ENCODE results near the gene HSD17B2. TPM values are rescaled to one million over a fixed set of nuclear protein-coding genes. Genes with fewer than 3 reads are reported as not detected.

Gene HSD17B2
- total and polyA plus RNA-seq, 4 donors, result 47.7 to 126 (median 103) TPM

GRCh38 chr16:82013139-82013538 is 21.9 kb upstream of the HSD17B2 start:
- Histone ChIP-seq H3K9ac (ENCODE audit: low read depth in 1 of 2, low read length in 2 of 2) (no peak overlapping the region), H3K27ac (ENCODE audit: low read depth in 1 of 2, low read length in 2 of 2) (no peak overlapping the region), H3K27me3 (ENCODE audit: control insufficient read depth in 4 of 4, insufficient read depth in 4 of 4, low read length in 3 of 4) (no peaks in the 10 kb centered on the region), H3K9me3 (ENCODE audit: control insufficient read depth in 4 of 4, low read length in 3 of 4) (peaks cover 0 to 8% (median 1%) of the 10 kb centered on the region in 4 donors), H3K4me1 (ENCODE audit: control insufficient read depth in 4 of 4, insufficient read depth in 4 of 4, low read length in 3 of 4) (peaks cover 0 to 13% (median 8%) of the 10 kb centered on the region in 4 donors), H3K36me3 (ENCODE audit: control insufficient read depth in 4 of 4, insufficient read depth in 3 of 4, low read depth in 1 of 4, low read length in 3 of 4) (no peaks in the 10 kb centered on the region), H3K4me3 (ENCODE audit: low read depth in 1 of 3, low read length in 3 of 3) (no peak overlapping the region)
- 80% methylated on average over 2 of the region's 2 CpGs for WGBS
- TF ChIP-seq ZBTB33 (IDR thresholded peaks at IDR 0.05) (no peak), FOXA1 (IDR thresholded peaks at IDR 0.05) (no peak), FOXA2 (IDR thresholded peaks at IDR 0.05) (no peak), RXRA (IDR thresholded peaks at IDR 0.05) (no peak), JUND (IDR thresholded peaks at IDR 0.05) (no peak)
- TF ChIP-seq, protein P1, sequence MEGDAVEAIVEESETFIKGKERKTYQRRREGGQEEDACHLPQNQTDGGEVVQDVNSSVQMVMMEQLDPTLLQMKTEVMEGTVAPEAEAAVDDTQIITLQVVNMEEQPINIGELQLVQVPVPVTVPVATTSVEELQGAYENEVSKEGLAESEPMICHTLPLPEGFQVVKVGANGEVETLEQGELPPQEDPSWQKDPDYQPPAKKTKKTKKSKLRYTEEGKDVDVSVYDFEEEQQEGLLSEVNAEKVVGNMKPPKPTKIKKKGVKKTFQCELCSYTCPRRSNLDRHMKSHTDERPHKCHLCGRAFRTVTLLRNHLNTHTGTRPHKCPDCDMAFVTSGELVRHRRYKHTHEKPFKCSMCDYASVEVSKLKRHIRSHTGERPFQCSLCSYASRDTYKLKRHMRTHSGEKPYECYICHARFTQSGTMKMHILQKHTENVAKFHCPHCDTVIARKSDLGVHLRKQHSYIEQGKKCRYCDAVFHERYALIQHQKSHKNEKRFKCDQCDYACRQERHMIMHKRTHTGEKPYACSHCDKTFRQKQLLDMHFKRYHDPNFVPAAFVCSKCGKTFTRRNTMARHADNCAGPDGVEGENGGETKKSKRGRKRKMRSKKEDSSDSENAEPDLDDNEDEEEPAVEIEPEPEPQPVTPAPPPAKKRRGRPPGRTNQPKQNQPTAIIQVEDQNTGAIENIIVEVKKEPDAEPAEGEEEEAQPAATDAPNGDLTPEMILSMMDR (IDR thresholded peaks at IDR 0.05; ENCODE audit: low read depth, low read length, missing input control), result no peak
- DNase-seq (ENCODE audit: low spot score), result no peak

DNA sequence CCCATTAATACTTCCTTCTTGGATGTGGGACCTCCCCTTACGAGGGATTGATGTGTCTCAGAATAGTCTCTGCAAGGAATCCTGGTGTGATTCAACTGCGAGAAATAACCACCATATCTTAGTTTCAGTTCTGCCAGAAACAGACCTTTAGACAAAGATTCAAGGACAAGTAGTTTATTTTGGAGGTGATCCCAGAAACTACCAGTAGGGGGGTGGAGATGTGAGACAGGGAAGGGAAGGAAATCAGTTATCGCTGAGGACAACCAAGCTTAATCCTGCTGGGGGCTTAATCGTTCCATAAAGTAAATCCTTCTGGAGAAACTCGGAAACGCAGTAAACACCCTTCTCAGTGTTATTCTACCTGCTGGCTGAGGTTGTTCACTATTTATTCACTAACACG is 18.8 kb upstream of the HSD17B2 start:
- WGBS, result 36% methylated on average over 7 of the region's 7 CpGs
- Histone ChIP-seq H3K9me3 (ENCODE audit: control insufficient read depth in 4 of 4, low read length in 3 of 4) (peaks cover 0 to 2% (median 1%) of the 10 kb centered on the region in 4 donors), H3K9ac (ENCODE audit: low read depth in 1 of 2, low read length in 2 of 2) (no peak overlapping the region), H3K4me1 (ENCODE audit: control insufficient read depth in 4 of 4, insufficient read depth in 4 of 4, low read length in 3 of 4) (peaks cover 0 to 8% (median 5%) of the 10 kb centered on the region in 4 donors), H3K36me3 (ENCODE audit: control insufficient read depth in 4 of 4, insufficient read depth in 3 of 4, low read depth in 1 of 4, low read length in 3 of 4) (no peaks in the 10 kb centered on the region), H3K27me3 (ENCODE audit: control insufficient read depth in 4 of 4, insufficient read depth in 4 of 4, low read length in 3 of 4) (no peaks in the 10 kb centered on the region), H3K4me3 (ENCODE audit: low read depth in 1 of 3, low read length in 3 of 3) (no peak overlapping the region), H3K27ac (ENCODE audit: low read depth in 1 of 2, low read length in 2 of 2) (no peak overlapping the region)
- no peak for DNase-seq (ENCODE audit: low spot score)
- TF ChIP-seq RAD21 (IDR thresholded peaks at IDR 0.05), result peak in 1 of 2 donors; percentile 8
- TF ChIP-seq TAF1 (conservative IDR thresholded peaks at IDR 0.05), result no peak
- TF ChIP-seq, protein P1 (IDR thresholded peaks at IDR 0.05; ENCODE audit: low read depth, low read length, missing input control), result peak; percentile 12

DNA sequence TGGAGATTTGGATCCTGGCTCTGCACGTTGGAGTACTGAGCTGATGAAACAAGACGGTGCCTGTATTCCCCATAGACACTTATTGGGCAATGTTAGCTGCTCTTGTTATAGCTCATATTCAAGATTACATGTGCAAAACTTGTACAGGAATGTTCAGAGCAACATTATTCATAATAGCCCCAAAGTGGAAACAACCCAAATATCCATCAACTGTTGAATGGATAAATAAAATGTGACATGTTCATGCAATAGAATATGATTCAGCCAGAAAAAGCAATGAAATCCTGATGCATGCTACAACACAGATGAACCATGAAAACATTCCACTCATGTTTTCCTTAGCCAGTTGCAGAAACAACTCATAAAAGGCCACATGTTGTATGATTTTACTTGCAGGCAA is 18.1 kb upstream of the HSD17B2 start:
- WGBS, result 88% methylated on average over 2 of the region's 2 CpGs
- Histone ChIP-seq H3K9ac (ENCODE audit: low read depth in 1 of 2, low read length in 2 of 2) (no peak overlapping the region), H3K4me3 (ENCODE audit: low read depth in 1 of 3, low read length in 3 of 3) (no peak overlapping the region), H3K27me3 (ENCODE audit: control insufficient read depth in 4 of 4, insufficient read depth in 4 of 4, low read length in 3 of 4) (no peaks in the 10 kb centered on the region), H3K4me1 (ENCODE audit: control insufficient read depth in 4 of 4, insufficient read depth in 4 of 4, low read length in 3 of 4) (peaks cover 0 to 8% (median 5%) of the 10 kb centered on the region in 4 donors), H3K36me3 (ENCODE audit: control insufficient read depth in 4 of 4, insufficient read depth in 3 of 4, low read depth in 1 of 4, low read length in 3 of 4) (no peaks in the 10 kb centered on the region), H3K27ac (ENCODE audit: low read depth in 1 of 2, low read length in 2 of 2) (no peak overlapping the region), H3K9me3 (ENCODE audit: control insufficient read depth in 4 of 4, low read length in 3 of 4) (peaks cover 0 to 2% (median 1%) of the 10 kb centered on the region in 4 donors)
- TF ChIP-seq YY1 (IDR thresholded peaks at IDR 0.05) (no peak), JUND (IDR thresholded peaks at IDR 0.05) (no peak), ATF3 (IDR thresholded peaks at IDR 0.05) (no peak)
- TF ChIP-seq, protein P2, sequence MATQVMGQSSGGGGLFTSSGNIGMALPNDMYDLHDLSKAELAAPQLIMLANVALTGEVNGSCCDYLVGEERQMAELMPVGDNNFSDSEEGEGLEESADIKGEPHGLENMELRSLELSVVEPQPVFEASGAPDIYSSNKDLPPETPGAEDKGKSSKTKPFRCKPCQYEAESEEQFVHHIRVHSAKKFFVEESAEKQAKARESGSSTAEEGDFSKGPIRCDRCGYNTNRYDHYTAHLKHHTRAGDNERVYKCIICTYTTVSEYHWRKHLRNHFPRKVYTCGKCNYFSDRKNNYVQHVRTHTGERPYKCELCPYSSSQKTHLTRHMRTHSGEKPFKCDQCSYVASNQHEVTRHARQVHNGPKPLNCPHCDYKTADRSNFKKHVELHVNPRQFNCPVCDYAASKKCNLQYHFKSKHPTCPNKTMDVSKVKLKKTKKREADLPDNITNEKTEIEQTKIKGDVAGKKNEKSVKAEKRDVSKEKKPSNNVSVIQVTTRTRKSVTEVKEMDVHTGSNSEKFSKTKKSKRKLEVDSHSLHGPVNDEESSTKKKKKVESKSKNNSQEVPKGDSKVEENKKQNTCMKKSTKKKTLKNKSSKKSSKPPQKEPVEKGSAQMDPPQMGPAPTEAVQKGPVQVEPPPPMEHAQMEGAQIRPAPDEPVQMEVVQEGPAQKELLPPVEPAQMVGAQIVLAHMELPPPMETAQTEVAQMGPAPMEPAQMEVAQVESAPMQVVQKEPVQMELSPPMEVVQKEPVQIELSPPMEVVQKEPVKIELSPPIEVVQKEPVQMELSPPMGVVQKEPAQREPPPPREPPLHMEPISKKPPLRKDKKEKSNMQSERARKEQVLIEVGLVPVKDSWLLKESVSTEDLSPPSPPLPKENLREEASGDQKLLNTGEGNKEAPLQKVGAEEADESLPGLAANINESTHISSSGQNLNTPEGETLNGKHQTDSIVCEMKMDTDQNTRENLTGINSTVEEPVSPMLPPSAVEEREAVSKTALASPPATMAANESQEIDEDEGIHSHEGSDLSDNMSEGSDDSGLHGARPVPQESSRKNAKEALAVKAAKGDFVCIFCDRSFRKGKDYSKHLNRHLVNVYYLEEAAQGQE (IDR thresholded peaks at IDR 0.05), result no peak
- DNase-seq (ENCODE audit: low spot score), result no peak
